NCI-H2196 treated with DMSO at 0.1 percent for 48 hours (cell line): ENCODE results near the gene RGS19.

Experiments used
- DNase-seq: peaks from one replicate; lab custom pipeline; 2025; ENCODE audit not compliant: unreplicated experiment; lab: John Stamatoyannopoulos, UW

RGS19 gene

DNA sequence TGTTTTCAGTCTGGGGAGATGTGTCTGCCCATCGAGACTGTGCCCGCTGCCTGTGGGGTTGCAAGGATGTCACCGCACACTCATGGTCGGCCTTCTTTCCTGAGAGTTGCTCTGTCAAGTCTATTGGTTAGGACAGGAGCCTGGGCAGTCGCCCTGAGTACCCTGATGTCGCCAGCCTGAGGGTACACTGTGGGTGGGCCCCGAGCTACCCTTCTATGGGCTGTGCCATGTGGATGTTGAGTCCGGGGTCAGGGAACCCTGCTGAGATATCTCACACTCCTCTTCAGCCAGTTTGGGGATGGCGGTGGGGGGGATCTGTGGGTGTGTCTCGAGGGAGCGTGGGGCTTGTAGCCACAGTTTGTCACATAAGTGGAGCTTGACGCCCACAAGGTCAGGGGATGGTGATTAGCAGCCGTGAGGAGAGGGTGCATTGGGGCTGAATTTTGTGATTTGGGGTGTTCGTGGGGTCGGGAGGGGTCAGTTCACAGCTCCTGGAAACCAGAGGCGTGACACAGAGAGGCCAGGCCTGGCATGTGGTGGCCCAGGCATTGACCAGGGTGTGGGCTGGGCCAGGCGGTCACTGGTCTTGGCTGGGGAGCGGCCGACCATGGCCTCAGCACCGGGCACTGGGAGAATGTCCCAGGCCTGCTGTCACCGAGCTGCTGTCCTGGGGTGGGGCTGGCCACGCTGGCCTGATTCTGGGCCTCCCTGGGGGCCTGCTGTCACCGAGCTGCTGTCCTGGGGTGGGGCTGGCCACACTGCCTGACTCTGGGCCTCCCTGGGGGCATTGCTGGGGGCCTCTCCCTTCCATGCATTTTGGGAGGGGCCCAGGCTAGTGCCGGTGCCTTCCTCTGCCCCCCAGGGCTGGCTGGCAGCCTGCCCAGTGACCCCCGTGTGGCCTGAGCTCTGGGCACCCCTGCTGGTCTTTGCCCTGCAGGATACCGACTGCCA lies 29.7 kb upstream of the RGS19 start:
- no peak for DNase-seq

GRCh38 chr20:64107736-64108457 lies 28.6 kb upstream of the RGS19 start:
- no peak for DNase-seq

DNA sequence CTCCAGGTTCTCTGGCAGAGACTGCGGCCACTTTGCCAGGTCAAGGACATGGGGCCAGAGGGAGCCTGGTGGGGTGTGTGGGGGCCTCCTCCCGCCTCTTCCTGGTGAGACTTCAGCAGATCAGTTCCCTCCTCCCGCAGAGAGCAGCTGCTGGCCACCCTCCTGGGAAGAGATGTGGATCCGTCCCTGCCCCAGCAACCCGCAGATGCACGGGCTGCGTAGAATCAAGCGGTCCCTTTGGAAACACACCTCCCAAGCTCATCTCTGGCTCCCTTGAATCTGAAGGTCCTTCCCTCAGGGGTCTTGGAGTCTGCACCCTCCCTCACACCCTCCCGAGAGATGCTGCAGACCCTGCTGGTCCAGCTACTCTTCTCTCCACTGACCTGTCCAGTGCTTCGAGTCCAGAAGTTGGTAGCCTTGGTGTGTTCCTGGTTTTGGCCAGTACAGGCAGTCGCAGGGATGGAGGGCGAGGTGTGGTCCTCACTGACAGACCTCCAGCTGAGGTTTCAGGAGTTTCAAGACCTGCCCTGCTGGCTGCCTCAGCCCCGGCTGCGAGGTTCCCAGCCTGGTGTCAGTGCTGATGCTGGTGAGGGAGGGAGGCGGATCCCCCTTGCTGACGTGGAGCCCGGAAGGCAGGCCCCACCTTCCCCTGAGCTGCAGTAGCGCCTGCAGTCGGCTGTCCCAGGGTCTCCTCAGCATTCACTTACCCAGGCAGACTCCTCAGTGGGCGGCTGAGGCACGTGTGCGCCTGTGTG lies 27.8 kb upstream of the RGS19 start, which contains the start of gene NPBWR2:
NPBWR2 (minus strand) TSS at position 585 of the 755 bp plus-strand sequence. CDS start 734 bp downstream, outside the sequence.
- no peak for DNase-seq

- DNase-seq, result no peak
Observed at GRCh38 chr20:64106435-64106961, 27.2 kb upstream of the RGS19 start.

DNA sequence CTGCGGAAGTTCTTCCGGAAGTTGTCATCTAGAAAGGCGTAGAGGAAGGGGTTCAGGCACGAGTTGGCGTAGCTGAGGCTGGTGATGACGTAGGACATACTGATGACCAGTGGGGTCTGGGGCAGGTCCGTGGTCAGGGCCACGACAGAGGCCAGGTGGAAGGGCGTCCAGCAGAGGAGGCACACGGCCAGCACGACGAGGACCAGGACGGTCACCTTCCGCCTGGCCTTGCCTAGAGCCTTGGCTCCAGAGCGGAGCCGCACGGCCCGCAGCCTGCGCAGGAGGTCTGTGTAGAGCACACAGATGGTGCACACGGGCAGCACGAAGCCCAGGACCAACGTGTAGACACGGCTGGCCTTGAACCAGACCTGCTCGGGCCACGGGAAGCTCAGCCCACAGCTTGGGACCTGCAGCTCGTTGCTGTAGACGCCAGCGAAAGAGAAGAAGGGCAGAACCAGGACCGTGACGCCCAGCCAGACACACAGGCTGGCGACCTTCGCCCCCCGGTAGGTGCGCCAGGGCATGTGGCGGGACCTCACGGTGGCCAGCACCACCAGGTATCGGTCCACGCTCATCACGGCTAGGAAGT lies 26.6 kb upstream of the RGS19 start:
- DNase-seq, result no peak

- no peak for DNase-seq
Observed at GRCh38 chr20:64104667-64105451, 25.5 kb upstream of the RGS19 start.

- DNase-seq, result no peak
Observed at GRCh38 chr20:64103871-64104666, 24.8 kb upstream of the RGS19 start.

- no peak for DNase-seq
Observed at GRCh38 chr20:64102647-64103354, 23.5 kb upstream of the RGS19 start.

DNA sequence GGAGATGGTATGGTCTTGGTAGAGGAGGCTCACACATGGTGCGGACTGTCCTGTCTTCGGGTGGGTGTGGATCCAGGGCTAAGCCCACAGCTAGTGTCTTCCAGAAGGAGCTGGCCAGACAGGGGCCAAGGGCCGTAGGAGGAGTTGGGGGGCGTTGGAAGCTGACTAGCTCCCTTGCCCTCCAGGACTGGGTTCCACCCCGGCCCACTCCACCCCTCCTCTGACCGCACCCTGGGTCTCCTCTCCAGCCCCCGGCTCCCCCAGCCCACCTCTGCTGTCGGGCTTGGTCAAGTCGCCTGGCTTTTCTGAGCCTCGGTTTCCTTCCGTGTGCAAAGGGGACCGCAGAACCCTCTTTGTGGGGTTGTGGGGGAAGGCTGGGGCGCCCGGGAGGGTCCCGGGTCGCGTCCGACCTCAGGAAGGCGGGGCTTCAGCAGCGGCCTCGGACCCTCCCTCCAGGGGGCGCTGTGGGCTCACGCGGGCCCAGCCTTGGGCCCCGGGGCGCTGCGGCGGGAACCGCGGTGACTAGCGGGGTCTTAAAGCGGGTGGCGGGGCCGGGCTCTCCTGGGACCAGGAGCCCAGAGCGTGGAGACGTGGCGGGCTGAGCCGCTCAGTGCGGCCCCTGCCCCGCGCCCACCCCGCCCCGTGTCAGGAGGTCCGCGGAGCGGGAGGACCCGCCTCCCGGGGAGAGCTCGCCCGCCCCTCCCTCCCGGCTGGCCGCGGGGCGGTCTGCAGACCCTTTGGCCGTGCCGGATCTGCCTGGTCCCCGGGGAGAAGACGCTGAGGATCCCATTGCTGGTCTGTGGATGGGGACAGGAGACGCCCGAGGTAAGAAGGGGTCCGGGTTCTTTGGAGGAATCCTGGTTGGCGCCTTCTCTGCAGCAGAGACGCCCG lies 22.7 kb upstream of the RGS19 start:
- no peak for DNase-seq

DNA sequence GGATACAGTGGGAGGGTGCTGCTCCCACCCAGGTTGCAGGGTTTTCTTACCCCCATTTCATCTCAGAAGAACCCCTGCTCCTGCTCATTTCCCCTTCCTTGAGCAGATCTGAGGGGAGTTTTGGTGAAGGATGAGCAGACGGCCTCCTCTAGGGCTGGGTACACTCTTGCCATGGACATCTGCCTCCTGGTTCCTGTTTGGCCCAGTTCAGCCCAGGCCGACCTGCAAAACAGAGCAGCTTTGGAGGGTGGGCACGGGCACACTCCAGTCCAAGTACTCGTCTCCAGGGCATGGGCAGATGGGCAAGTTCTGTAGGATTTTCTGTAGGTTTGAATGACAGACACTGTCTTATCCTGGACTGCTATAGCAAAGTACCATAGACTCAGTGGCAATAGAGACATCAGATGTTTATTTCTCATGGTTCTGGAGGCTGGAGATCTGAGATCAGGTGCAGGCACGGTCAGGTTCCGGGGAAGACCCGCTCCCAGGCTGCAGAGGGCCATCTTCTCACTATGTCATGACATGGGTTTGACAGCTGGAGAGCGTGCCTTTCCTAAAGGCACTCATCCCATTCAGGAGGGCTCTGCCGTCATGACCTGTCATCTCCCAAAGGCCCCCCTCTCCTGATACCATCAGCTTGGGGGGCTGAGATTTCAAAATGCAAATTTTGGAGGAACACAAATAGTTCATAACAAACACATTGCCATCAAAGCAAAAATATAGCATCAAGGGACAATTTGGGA lies 21.8 kb upstream of the RGS19 start:
- DNase-seq, result no peak

- DNase-seq, result no peak
Observed at GRCh38 chr20:64100566-64100888, 21.2 kb upstream of the RGS19 start.

DNA sequence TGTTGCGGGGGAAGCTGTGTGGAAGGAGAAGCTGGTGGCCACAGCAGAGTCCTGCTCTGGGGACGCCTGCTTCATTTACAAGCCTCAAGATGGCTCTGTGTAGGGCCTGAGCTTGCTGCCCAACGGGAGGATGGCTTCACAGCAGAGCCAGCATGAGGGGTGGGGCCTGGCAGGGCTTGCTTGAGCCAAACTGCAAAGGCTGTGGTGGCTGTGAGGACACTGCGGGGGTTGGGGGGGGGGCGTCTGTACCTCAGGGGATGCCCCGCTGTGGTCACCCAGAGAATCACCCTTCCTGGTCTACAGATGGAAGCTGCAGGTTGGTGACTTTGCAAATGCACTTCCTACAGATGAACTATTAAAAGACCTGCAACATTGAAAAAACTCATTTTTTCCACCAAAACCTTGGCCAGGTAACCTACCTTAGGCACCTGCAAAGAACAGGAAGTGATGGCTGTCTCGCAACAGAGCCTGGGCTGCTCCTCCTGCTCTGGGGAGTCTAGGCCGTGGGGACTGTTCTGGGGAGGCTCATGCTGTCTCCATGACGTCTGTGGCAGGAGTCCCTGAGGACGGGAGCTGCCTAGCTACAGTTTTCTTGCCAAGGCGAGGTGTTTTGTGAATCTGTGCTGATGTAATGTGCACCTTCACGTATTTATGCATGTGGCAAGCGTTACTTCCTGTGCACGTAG lies 20.7 kb upstream of the RGS19 start:
- peak; percentile 33 for DNase-seq

DNA sequence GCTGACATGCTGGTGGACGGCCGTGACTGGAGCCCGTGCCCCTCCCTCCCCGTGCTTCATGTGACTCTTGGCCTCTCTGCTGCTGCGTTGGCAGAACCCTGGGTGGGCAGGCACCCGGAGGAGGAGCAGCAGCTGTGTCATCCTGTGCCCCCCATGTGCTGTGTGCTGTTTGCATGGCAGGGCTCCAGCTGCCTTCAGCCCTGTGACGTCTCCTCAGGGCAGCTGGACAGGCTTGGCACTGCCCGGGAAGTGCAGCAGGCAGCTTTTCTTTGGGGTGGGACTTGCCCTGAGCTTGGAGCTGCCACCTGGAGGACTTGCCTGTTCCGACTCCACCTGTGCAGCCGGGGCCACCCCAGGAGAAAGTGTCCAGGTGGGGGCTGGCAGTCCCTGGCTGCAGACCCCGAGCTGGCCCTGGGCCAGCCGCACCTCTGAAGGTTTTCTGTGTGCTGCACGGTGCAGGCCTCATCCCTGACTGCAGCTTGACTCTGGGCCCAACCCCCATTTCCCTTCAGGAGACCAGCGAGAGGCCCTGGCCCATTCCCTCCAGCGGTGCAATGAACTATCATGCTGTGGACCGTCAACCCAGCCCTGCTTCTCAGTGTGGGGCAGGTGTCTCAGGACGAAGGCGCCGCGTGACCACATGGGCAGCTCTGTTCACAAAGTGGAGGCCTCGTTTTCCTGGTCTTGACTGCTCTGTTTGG lies 19.9 kb upstream of the RGS19 start:
- peak; percentile 62 for DNase-seq

- no peak for DNase-seq
Observed at GRCh38 chr20:64098471-64099013, 19.2 kb upstream of the RGS19 start.

DNA sequence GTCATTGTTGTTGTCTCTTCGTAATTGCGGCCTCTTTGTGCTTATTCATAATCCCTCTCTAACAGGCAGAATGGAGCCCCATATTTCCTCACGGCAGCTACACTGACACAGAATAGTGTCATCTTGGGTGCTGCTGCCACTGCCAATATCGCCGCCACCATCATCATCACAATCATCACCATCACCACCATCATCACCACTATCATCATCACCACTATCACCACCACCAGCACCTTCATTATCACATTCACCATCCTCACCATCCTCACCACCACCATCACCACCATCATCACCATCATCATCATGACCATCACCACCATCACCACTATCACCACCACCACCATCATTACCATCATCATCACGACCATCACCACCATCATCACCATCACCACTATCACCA lies 17.2 kb upstream of the RGS19 start:
- DNase-seq, result no peak
